A204.1 (cell line): ENCODE results near the gene HPS4.
"Not testable (repeated sequence)": the region's sequence is repeated elsewhere in the genome, so short reads cannot be mapped to it uniquely, and the experiment has no call there.

ENCODE experiments used
- FAIRE-seq: peaks from 2 replicates; lab custom pipeline; 2012; peaks lifted over from hg19 to GRCh38; lab: Jason Lieb, UNC

The HPS4 gene

GRCh38 chr22:26442086-26442756, 41.4 kb downstream of the HPS4 start:
- FAIRE-seq: no peak

- no peak for FAIRE-seq
Observed at GRCh38 chr22:26439559-26439958, 44.0 kb downstream of the HPS4 start.

GRCh38 chr22:26438776-26439175, 44.8 kb downstream of the HPS4 start:
- not testable (repeated sequence) for FAIRE-seq

GRCh38 chr22:26437694-26438392, 45.7 kb downstream of the HPS4 start:
- FAIRE-seq: no peak

GRCh38 chr22:26436903-26437515, 46.6 kb downstream of the HPS4 start:
- FAIRE-seq: no peak

GRCh38 chr22:26435327-26436093, 48.1 kb downstream of the HPS4 start:
- FAIRE-seq: no peak

- no peak for FAIRE-seq
Observed at GRCh38 chr22:26433805-26434204, 49.8 kb downstream of the HPS4 start.

GRCh38 chr22:26432619-26433311, 50.8 kb downstream of the HPS4 start:
- FAIRE-seq: no peak

- FAIRE-seq: no peak
Observed at GRCh38 chr22:26431261-26431995, 52.2 kb downstream of the HPS4 start.

GRCh38 chr22:26430600-26430999, 53.0 kb downstream of the HPS4 start:
- no peak for FAIRE-seq

GRCh38 chr22:26429458-26430286, 53.9 kb downstream of the HPS4 start:
- no peak for FAIRE-seq

- no peak for FAIRE-seq
Observed at GRCh38 chr22:26428515-26429457, 54.8 kb downstream of the HPS4 start, which contains the start of gene ASPHD2. Gene ASPHD2, plus strand, starts transcription at chr22:26429260. Its CDS starts 4,356 bp downstream, at chr22:26433616.

GRCh38 chr22:26426924-26427323, 56.7 kb downstream of the HPS4 start:
- FAIRE-seq: no peak

GRCh38 chr22:26418620-26419019, 65.0 kb downstream of the HPS4 start:
- FAIRE-seq: no peak

- no peak for FAIRE-seq
Observed at GRCh38 chr22:26417406-26417805, 66.2 kb downstream of the HPS4 start.

GRCh38 chr22:26416670-26417276, 66.8 kb downstream of the HPS4 start:
- no peak for FAIRE-seq

GRCh38 chr22:26416256-26416655, 67.3 kb downstream of the HPS4 start:
- no peak for FAIRE-seq

GRCh38 chr22:26414347-26414746, 69.2 kb downstream of the HPS4 start:
- no peak for FAIRE-seq

GRCh38 chr22:26410386-26410785, 73.2 kb downstream of the HPS4 start:
- no peak for FAIRE-seq
